GM21423 (cell line): ENCODE data around the gene G3BP2.

ENCODE experiments used
- ATAC-seq: cut with Tn5 transposase; IDR thresholded peaks from one replicate; pipeline ENCODE4 v1.9.1; 2021; ENCODE audit warnings: mild to moderate bottlenecking, moderate library complexity; ENCODE audit not compliant: unreplicated experiment

Gene G3BP2

GRCh38 chr4:75644095-75644494 lies 29.1 kb downstream of the G3BP2 start:
- no peak for ATAC-seq

GRCh38 chr4:75643651-75644050 lies 29.6 kb downstream of the G3BP2 start:
- no peak for ATAC-seq

DNA sequence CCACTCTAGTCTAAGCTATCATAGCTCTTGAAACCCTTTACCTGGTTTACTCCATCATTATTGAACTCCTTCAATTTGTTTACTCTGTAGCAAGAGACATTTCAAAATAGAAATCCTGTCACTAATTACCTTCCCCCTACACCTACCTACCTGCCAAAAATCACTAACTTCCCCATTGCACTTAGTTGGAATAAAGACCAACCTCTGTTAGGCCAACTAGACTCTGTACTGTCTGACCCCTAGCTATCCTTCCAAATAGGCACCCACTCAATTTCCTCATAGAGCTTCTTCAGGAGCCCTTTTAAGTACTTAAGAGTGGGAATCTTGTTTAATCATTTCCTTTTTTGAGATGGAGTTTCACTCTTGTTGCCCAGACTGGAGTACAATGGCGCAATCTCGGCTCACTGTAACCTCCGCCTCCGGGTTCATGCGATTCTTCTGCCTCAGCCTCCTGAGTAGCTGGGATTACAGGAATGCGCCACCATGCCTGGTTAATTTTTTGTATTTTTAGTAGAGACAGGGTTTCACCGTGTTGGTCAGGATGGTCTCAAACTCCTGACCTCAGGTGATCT lies 34.0 kb downstream of the G3BP2 start:
- ATAC-seq: no peak

DNA sequence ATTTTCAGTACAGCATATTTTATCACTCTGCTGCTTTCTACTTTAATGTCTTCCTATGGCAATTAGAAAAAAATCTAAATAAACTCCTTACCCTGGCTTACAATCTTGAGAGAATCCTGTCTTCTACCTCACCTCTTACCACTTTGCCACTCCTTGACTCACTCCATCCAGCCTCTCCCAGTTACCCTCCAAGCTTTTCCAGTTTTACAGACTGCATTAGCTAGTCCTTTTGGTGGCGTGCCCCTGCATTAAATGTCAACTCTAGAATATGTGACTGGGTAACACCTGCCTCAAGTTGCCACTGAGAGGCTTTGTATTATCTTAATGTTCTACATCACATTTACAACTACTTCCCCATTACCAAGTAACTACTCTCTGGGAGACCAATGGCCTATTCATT lies 35.4 kb downstream of the G3BP2 start:
- no peak for ATAC-seq

GRCh38 chr4:75637176-75637575 lies 36.0 kb downstream of the G3BP2 start:
- no peak for ATAC-seq

- no peak for ATAC-seq
Measured at GRCh38 chr4:75634951-75635350, 38.3 kb downstream of the G3BP2 start.

DNA sequence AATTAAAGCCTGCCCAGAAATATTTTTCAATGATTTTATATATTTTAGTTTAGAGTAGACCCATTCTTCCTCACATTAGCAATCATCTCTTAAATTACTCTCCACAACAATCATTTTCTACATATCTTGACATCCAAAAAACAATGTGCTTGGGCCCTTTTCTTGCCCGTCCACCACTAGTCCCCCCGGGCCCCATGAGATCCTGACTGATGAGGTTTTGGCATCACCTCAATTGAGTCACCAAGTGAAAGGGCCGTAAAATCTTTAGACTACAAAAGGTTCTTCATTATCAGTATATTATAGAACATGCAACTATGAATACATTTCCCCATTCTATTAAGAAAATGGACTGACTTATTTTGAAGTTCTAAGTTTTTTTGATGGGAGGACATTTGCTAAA lies 38.9 kb downstream of the G3BP2 start:
- no peak for ATAC-seq

DNA sequence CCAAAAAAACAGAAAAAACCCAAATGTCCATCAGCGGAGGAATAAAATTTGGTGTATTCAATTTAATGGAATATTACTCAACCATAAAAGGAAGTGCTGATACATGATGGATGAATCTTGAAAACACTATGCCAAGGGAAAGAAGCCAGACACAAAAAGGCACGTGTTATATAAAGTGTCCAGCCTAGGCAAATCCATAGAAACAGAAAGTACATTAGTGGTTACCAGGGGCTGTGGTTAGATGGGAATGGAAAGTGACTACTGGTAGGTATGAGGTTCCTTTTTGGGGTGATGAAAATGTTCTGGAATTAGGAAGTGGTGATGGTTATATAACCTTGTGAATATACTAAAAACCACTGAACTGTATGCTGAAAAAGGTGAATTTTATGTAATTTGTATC lies 39.4 kb downstream of the G3BP2 start:
- ATAC-seq: no peak

GRCh38 chr4:75630937-75631329 lies 42.3 kb downstream of the G3BP2 start:
- no peak for ATAC-seq

- peak; percentile 98 for ATAC-seq
Measured at GRCh38 chr4:75630174-75630936, 42.9 kb downstream of the G3BP2 start, which contains the start of gene CDKL2. CDKL2 (minus strand) TSS chr4:75630528; CDS start chr4:75625988, 4,540 bp downstream.

- no peak for ATAC-seq
Measured at GRCh38 chr4:75629239-75629638, 44.0 kb downstream of the G3BP2 start.

DNA sequence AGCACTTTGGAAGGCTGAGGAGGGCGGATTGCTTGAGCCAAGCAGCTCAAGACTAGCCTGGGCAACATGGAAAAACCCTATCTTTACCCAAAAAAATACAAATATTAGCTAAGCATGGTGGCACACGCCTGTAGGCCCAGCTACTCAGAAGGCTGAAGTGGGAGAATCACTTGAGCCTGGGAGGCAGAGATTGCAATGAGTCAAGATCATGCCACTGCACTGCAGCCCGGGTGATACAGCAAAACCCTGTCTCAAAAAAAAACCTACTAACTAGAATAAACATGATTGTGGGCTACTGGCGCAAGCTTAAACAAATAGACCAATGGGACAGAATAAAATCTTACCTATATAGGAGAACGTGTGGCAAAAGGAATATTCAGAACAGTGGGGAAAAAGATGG lies 50.2 kb downstream of the G3BP2 start:
- ATAC-seq: no peak

DNA sequence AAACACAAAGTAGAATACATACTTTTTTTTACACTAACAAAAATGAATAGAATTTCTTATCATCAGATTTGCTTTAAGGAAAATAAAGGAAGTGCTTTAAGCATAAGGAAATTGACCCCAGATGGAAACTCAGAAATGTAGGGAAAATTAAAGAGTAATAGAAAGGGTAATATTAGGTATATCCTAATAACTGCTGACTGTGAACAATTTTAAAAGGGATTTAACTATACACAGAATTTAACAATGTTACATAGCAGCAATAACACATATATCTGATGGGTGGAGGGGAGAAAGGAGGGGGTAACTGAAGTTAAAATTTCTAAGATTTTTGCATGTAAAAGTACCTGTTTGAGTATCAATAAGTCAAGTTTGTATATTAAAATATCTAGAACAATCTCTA lies 51.5 kb downstream of the G3BP2 start:
- no peak for ATAC-seq

- ATAC-seq: no peak
Measured at GRCh38 chr4:75612306-75612705, 60.9 kb downstream of the G3BP2 start.

- no peak for ATAC-seq
Measured at GRCh38 chr4:75605928-75606327, 67.3 kb downstream of the G3BP2 start.

GRCh38 chr4:75599647-75600046 lies 73.6 kb downstream of the G3BP2 start:
- no peak for ATAC-seq

GRCh38 chr4:75598390-75598789 lies 74.8 kb downstream of the G3BP2 start:
- no peak for ATAC-seq

- ATAC-seq: no peak
Measured at GRCh38 chr4:75596061-75596460, 77.2 kb downstream of the G3BP2 start.

- no peak for ATAC-seq
Measured at GRCh38 chr4:75593393-75593792, 79.8 kb downstream of the G3BP2 start.
